GM12891 (cell line): Measurements from ENCODE around the gene NPY2R.

Experiments
- PAX5 ChIP-seq: IDR thresholded peaks from 2 replicates; pipeline ENCODE4 v1.6.1; 2011; ENCODE audit warnings: low read length, moderate library complexity, mild to moderate bottlenecking; ENCODE audit not compliant: insufficient read depth, severe bottlenecking
- POLR2A ChIP-seq: IDR thresholded peaks from 2 replicates; pipeline ENCODE4 v1.6.1; 2011; ENCODE audit warnings: low read depth, low read length, control low read depth
- POLR2AphosphoS5 ChIP-seq: IDR thresholded peaks from 2 replicates; pipeline ENCODE4 v1.6.1; 2011; ENCODE audit warnings: low read depth, low read length, control low read depth
- SPI1 ChIP-seq: IDR thresholded peaks from 2 replicates; pipeline ENCODE4 v1.6.1; 2011; ENCODE audit warnings: low read depth, low read length, control low read depth
- TAF1 ChIP-seq: IDR thresholded peaks from 2 replicates; pipeline ENCODE4 v1.6.1; 2011; ENCODE audit warnings: low read depth, low read length, control low read depth

GRCh38 chr4:155263480-155263879 is 55.0 kb downstream of the NPY2R start:
- no peak for TF ChIP-seq POLR2A
- no peak for TF ChIP-seq POLR2AphosphoS5
- TF ChIP-seq TAF1, result no peak
- no peak for TF ChIP-seq SPI1
- no peak for TF ChIP-seq PAX5
